Activated T-cell treated with anti-CD3 and anti-CD28 coated beads, Interleukin-2, amount 50 U/mL, for 24 hours (primary cell): ENCODE data around the gene OAS1.
"Not testable (repeated sequence)": the region's sequence is repeated elsewhere in the genome, so short reads cannot be mapped to it uniquely, and the experiment has no call there.

Experiments used
- DNase-seq: peaks from one replicate; pipeline ENCODE4 v3.0.0-alpha.2; 2020
- H3K27ac Mint-ChIP-seq: 2 replicates; pipeline ENCODE4 v1.8.0; 2020; ENCODE audit warnings: mild to moderate bottlenecking, mixed read lengths
- H3K27me3 Mint-ChIP-seq: 2 replicates; pipeline ENCODE4 v1.8.0; 2020; ENCODE audit warnings: mixed read lengths
- H3K36me3 Mint-ChIP-seq: 2 replicates; pipeline ENCODE4 v1.8.0; 2020; ENCODE audit warnings: low read depth, mixed read lengths
- H3K4me1 Mint-ChIP-seq: 2 replicates; pipeline ENCODE4 v1.8.0; 2020; ENCODE audit warnings: low read depth, mixed read lengths
- H3K4me3 Mint-ChIP-seq: 2 replicates; pipeline ENCODE4 v1.8.0; 2020; ENCODE audit warnings: mild to moderate bottlenecking, moderate library complexity, mixed read lengths
- H3K9me3 Mint-ChIP-seq: 2 replicates; pipeline ENCODE4 v1.8.0; 2020; ENCODE audit warnings: mixed read lengths

Gene OAS1

DNA sequence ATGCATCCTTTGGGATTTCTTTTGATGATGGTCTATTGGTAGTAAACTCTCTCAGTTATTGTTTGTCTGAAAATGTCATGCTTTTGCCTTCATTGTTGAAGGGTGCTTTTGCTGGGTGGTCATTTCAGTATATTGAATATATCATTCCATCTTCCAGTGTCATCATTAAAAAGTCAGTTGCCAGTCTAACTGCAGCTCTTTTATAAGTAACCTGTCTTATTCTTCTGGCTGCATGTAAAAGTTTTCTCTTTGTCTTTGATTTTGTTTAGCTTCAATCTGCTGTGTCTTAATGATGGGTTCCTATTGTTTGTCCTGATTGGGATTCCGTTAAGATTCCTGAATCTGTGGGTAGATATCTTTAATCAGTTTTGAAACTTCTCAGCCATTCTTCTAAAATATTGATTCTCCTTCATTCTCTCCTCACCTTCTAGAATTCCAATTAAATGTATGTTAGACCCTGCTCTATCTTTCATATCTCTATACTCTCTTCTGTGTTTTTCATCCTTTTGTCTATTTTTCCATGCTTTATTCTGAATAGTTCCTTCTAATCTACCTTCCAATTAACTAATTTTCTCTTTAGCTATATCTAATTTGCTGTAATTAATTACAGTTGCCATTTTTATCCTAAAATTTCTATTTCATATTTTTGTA lies 6.4 kb downstream of the OAS1 start:
- H3K9me3 Mint-ChIP-seq: peaks cover 11% of the 10 kb centered on the region
- no peak overlapping the region for H3K27ac Mint-ChIP-seq
- H3K27me3 Mint-ChIP-seq: no peaks in the 10 kb centered on the region
- no peak for DNase-seq
- peaks cover 36% of the 10 kb centered on the region for H3K4me1 Mint-ChIP-seq
- H3K4me3 Mint-ChIP-seq: no peak overlapping the region
- peaks cover 68% of the 10 kb centered on the region for H3K36me3 Mint-ChIP-seq

DNA sequence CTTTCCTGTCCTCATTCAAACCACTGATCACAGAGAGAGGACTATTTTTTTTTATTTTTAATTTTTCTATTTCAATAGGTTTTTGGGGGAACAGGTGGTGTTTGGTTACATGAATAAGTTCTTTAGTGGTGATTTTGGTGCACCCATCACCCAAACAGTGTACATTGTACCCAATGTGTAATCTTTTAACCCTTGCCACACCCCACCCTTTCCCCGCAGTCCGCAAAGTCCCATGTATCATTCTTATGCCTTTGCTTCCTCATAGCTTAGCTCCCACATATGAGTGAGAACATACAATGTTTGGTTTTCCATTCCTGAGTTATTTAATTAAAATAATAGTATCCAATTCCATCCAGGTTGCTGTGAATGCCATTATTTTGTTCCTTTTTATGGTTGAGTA lies 7.1 kb downstream of the OAS1 start:
- H3K36me3 Mint-ChIP-seq: peaks cover 76% of the 10 kb centered on the region
- DNase-seq, H3K4me3 Mint-ChIP-seq, H3K27me3 Mint-ChIP-seq, H3K27ac Mint-ChIP-seq: not testable (repeated sequence)
- H3K4me1 Mint-ChIP-seq: peaks cover 29% of the 10 kb centered on the region
- peaks cover 11% of the 10 kb centered on the region for H3K9me3 Mint-ChIP-seq

DNA sequence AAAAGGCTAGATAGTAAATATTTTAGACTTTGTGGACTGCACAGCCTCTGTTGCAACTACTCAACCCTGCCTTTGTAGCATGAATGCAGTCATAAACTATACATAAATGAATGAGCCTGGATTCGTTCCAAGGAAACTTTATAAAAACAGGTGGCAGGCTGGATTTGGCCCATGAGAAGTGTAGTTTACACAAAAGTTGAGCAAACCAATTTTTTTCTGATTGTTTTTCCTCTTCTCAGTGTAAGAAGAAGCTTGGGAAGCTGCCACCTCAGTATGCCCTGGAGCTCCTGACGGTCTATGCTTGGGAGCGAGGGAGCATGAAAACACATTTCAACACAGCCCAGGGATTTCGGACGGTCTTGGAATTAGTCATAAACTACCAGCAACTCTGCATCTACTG lies 9.5 kb downstream of the OAS1 start:
- H3K27ac Mint-ChIP-seq: no peak overlapping the region
- H3K36me3 Mint-ChIP-seq: peaks cover 83% of the 10 kb centered on the region
- no peak for DNase-seq
- H3K27me3 Mint-ChIP-seq: no peaks in the 10 kb centered on the region
- H3K4me1 Mint-ChIP-seq: peaks cover 11% of the 10 kb centered on the region
- H3K4me3 Mint-ChIP-seq: no peak overlapping the region
- H3K9me3 Mint-ChIP-seq: peaks cover 11% of the 10 kb centered on the region

DNA sequence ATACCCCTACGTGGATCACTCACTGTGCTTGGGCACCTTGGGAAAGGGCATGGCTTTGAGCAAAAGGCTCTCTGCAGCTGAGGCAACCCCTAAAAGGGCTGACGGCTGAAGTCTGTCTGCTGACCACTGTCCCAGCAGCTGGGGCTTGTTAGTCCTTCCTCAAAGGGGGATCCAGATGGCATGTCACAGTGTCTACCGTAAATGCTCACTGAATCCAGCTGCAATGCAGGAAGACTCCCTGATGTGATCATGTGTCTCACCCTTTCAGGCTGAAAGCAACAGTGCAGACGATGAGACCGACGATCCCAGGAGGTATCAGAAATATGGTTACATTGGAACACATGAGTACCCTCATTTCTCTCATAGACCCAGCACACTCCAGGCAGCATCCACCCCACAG lies 12.4 kb downstream of the OAS1 start:
- Mint-ChIP-seq H3K27ac (no peak overlapping the region), H3K36me3 (peaks cover 62% of the 10 kb centered on the region), H3K9me3 (no peaks in the 10 kb centered on the region), H3K4me1 (peaks cover 10% of the 10 kb centered on the region), H3K27me3 (no peaks in the 10 kb centered on the region), H3K4me3 (no peak overlapping the region)
- DNase-seq: no peak

DNA sequence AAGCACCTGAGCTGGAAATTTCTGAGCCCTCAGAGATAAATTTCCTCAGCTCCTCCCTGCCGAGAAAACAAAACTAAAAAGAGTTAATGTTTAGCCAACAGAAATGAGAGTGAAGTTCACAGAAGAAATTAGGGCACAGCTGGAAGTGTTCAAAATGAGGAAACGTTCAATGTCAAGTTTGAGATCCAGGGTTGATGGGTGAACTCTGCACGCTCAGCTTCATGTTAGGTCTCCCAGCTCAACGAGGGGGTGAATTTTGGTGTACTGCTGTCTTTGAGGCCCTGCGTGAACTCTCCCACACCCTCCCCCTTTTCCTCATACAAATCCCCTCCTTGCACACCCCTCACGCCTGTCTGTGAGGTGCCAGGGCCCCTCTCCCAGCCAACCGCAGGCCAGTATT lies 18.2 kb downstream of the OAS1 start:
- H3K4me3 Mint-ChIP-seq: no peak overlapping the region
- no peak for DNase-seq
- H3K9me3 Mint-ChIP-seq: peaks cover 5% of the 10 kb centered on the region
- no peak overlapping the region for H3K27ac Mint-ChIP-seq
- H3K27me3 Mint-ChIP-seq: no peaks in the 10 kb centered on the region
- peaks cover 15% of the 10 kb centered on the region for H3K36me3 Mint-ChIP-seq
- peaks cover 5% of the 10 kb centered on the region for H3K4me1 Mint-ChIP-seq

DNA sequence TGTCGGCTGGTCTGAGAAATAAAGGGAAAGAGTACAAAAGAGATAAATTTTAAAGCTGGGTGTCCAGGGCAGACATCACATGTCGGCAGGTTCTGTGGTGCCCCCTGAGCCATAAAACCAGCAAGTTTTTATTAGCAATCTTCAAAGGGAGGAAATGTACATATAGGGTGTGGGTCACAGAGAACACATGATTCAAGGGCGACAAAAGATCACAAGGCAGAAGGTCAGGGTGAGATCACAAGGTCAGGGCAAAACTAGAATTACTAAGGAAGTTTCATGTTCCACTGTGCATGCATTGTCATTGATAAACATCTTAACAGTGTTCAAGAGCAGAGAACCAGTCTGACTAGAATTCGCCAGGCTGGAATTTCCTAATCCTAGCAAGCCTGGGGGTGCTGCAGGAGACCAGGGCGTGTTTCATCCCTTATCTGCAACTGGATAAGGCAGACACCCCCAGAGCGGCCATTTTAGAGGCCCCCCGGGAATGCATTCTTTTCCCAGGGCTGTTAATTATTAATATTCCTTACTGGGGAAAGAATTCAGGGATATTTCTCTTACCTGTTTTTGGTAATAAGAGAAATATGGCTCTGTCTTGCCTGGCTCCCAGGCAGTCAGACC lies 19.8 kb downstream of the OAS1 start:
- H3K27me3 Mint-ChIP-seq, H3K4me1 Mint-ChIP-seq, DNase-seq, H3K36me3 Mint-ChIP-seq, H3K4me3 Mint-ChIP-seq, H3K27ac Mint-ChIP-seq, H3K9me3 Mint-ChIP-seq: not testable (repeated sequence)

DNA sequence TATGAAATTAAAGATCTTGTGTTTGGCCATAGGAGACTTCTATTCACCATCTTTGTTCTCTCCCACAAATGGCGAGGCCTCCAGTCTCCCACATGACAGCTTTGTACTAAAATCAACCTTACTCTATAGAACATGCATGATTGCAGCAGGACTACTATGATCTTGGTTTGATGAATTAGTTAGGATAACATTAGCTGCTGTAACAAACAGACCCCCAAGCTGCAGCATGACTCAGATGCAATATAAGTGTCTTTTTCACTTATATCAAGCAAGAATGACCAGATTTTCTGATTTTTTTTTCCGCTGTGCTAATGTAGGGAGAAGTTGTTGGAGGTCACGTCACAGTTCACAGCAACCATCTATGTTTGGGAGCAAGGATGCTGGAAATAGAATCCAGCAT lies 20.7 kb downstream of the OAS1 start:
- Mint-ChIP-seq H3K9me3 (peaks cover 5% of the 10 kb centered on the region), H3K4me1 (peaks cover 5% of the 10 kb centered on the region), H3K36me3 (peaks cover 5% of the 10 kb centered on the region), H3K4me3 (no peak overlapping the region), H3K27ac (no peak overlapping the region), H3K27me3 (no peaks in the 10 kb centered on the region)
- DNase-seq: no peak

DNA sequence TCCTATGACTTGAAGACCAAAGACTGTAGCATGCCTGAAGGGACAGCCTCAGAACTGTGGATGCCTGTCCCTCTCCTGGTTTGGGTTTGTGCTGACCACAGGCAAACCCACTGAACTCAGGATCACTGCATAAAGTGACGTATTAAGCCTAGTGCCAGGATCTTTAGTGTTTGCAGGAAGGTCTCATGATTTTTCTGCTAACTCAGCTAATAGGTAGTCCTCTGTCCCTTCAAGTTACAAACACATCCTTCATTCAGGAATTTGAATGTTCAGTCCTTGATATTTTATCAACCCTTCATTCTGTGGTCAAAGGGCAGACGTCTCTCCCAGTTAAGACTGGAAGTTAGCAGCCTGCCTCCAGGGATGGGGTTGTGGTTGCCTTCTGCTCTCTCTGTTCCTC lies 21.2 kb downstream of the OAS1 start:
- Mint-ChIP-seq H3K9me3 (peaks cover 5% of the 10 kb centered on the region), H3K4me1 (peaks cover 5% of the 10 kb centered on the region), H3K4me3 (no peak overlapping the region), H3K27me3 (no peaks in the 10 kb centered on the region), H3K27ac (no peak overlapping the region), H3K36me3 (peaks cover 5% of the 10 kb centered on the region)
- no peak for DNase-seq

DNA sequence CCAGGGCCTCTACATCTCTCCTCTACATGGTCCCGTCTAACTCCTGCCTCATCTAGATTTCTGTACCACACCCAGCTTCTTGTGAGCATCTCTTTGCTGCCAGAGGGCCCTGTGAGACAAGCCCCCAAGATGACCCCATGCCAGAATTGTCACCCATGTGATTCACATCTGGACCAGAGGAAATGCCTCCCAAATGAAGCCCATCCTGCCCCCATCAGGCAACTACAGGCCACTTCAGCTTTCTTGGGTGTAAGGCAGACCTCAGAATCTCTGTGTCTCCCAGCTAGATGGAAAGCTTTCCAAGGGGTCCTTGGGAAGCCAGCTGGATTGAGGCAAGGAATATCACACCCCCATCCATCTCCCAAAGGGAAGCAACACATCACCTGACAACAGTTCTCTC lies 22.2 kb downstream of the OAS1 start:
- DNase-seq: no peak
- no peaks in the 10 kb centered on the region for H3K27me3 Mint-ChIP-seq
- peaks cover 4% of the 10 kb centered on the region for H3K4me1 Mint-ChIP-seq
- H3K36me3 Mint-ChIP-seq: peaks cover 4% of the 10 kb centered on the region
- H3K9me3 Mint-ChIP-seq: peaks cover 5% of the 10 kb centered on the region
- H3K27ac Mint-ChIP-seq: no peak overlapping the region
- H3K4me3 Mint-ChIP-seq: no peak overlapping the region

DNA sequence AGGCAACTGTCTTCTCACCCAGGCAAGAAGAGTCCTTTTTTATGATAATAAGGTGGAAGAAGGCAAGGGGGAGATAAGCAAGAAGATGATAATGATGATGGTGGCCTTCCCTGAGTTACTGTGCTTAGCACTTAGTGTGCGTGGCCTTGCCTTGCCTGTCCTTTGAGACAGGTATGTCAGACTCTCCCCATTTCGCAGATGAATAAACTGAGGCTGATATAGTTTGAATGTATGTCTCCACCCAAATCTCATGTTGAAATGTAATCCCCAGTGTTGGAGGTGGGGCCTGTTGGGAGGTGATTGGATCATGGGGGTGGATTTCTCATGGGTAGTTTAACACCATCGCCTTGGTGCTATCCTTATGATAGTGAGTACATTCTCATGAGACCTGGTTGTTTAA lies 23.0 kb downstream of the OAS1 start:
- H3K4me3 Mint-ChIP-seq: no peak overlapping the region
- H3K4me1 Mint-ChIP-seq: peaks cover 7% of the 10 kb centered on the region
- H3K36me3 Mint-ChIP-seq: peaks cover 2% of the 10 kb centered on the region
- H3K27ac Mint-ChIP-seq: no peak overlapping the region
- peaks cover 5% of the 10 kb centered on the region for H3K9me3 Mint-ChIP-seq
- DNase-seq: no peak
- no peaks in the 10 kb centered on the region for H3K27me3 Mint-ChIP-seq

DNA sequence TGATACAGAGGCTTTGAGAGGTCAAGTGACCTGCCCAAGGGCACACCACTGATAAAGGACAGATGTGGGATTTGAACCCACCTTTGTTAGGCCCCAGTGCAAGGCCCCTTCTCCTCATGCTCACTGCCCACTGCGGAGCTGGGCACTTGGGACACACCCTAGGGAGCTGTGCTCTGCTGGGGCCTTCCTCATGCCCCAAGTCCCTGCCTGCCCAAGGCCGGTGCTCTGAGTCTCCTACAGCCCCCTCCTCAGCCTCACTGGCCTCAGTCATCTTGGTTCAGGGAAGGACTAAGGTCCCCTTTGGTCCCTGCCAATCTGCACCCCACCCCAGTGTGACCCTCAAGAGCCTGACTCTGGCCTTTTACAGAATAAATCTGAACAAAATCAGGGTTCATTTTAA lies 23.6 kb downstream of the OAS1 start:
- H3K9me3 Mint-ChIP-seq: peaks cover 5% of the 10 kb centered on the region
- peaks cover 8% of the 10 kb centered on the region for H3K4me1 Mint-ChIP-seq
- H3K27me3 Mint-ChIP-seq: no peaks in the 10 kb centered on the region
- peaks cover 2% of the 10 kb centered on the region for H3K36me3 Mint-ChIP-seq
- H3K27ac Mint-ChIP-seq: no peak overlapping the region
- no peak overlapping the region for H3K4me3 Mint-ChIP-seq
- no peak for DNase-seq

DNA sequence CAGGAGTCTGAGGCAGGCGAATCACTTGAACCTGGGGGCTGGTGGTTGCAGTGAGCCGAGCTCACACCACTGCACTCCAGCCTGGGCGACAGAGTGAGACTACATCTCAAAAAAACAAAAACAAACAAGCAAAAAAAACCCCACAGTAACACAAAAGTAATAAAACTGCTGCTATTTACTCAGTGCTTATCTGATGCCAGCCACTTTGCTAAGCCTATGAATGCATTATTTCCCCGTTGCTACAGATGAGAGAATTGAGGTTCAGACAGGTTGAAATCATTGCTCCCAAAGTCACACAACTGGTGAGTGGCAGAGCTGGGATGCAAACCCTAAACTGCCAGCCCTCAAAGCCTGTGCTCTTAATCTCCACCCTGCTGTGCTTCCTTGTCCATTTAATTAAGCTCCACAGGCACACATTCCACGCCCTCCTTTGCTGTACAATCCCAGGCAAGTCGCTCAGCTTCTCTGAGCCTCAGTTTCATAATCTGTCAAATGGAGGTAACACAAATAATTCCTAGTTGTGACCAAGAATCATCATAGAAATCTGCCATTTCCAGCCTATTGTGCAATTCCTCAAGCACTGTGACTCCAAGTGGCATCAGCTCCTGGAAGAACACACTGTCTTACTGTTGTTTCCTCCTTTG lies 25.8 kb downstream of the OAS1 start:
- Mint-ChIP-seq H3K27ac (no peak overlapping the region), H3K4me1 (peaks cover 16% of the 10 kb centered on the region), H3K27me3 (no peaks in the 10 kb centered on the region), H3K36me3 (no peaks in the 10 kb centered on the region), H3K4me3 (no peak overlapping the region), H3K9me3 (peaks cover 1% of the 10 kb centered on the region)
- no peak for DNase-seq

DNA sequence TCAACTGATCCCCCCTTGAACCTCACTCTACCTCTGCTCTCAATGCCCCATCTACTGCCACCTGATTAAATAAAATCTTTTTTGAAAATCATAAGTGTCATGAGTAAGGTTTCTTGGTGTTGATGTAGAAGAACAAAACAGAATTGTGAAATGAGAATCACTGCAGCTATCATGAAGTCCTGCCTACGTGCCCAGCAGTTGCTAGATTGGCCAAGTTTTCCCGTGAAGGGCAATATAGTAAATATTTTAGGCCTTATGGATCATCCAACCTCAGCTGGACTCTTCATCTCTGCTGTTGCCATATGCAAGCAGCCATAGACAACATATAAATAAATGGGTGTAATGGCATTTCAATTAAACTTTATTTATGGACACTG lies 26.4 kb downstream of the OAS1 start:
- H3K27ac Mint-ChIP-seq: no peak overlapping the region

DNA sequence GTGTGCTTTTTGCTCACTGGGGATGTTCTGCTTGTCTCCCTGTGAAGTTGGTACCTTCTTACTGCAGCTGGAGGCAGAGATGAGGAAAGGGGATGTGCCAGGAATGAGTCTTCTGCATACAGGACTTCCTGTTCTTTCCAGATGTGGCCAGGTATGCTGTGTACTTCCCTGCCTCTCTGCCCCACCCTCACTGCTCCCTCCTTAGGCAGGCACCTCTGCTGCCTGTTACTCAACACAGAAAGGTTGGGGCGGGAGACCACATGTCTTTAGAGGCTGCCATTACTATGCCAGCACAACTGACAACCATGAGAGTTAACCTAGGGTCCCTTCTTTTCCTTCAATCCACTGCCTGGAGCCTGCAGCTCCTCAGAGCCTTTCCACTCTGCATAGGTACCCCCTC lies 29.5 kb downstream of the OAS1 start:
- H3K27me3 Mint-ChIP-seq: no peaks in the 10 kb centered on the region
- no peak overlapping the region for H3K27ac Mint-ChIP-seq
- no peak for DNase-seq
- no peak overlapping the region for H3K4me3 Mint-ChIP-seq
- peaks cover 42% of the 10 kb centered on the region for H3K4me1 Mint-ChIP-seq
- H3K9me3 Mint-ChIP-seq: no peaks in the 10 kb centered on the region
- H3K36me3 Mint-ChIP-seq: no peaks in the 10 kb centered on the region

More for the DNA sequence above, 26.4 kb downstream of the OAS1 start:
- Mint-ChIP-seq H3K36me3 (no peaks in the 10 kb centered on the region), H3K4me1 (peaks cover 21% of the 10 kb centered on the region), H3K4me3 (no peak overlapping the region), H3K27me3 (no peaks in the 10 kb centered on the region), H3K9me3 (no peaks in the 10 kb centered on the region)
- no peak for DNase-seq

DNA sequence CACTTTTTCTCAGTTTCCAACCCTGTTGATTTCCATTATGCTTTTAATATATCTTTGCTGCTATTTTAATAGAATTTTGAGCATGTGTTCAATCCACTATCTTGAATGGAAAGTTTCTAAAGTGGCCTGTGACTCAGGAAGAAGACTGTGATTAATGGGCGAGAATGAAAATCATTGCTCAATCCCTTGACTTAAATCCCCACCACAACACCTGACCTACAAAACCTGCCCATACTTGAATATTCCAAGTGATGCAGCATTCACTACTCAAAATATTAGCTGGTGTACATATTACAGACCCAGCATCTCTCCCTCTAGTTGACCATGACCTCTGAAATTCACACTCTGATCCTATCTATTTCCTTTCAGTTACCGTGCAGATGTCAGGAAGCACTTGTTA lies 30.2 kb downstream of the OAS1 start:
- peaks cover 42% of the 10 kb centered on the region for H3K4me1 Mint-ChIP-seq
- H3K4me3 Mint-ChIP-seq: no peak overlapping the region
- DNase-seq: no peak
- H3K9me3 Mint-ChIP-seq: no peaks in the 10 kb centered on the region
- peaks cover 3% of the 10 kb centered on the region for H3K36me3 Mint-ChIP-seq
- H3K27me3 Mint-ChIP-seq: no peaks in the 10 kb centered on the region
- peak overlapping the region; percentile 2 for H3K27ac Mint-ChIP-seq
